Hippocampal formation (tissue), 2 donors: Measurements from ENCODE around the gene POGLUT2.
"Not testable (repeated sequence)": the region's sequence is repeated elsewhere in the genome, so short reads cannot be mapped to it uniquely, and the experiment has no call there.

Experiments
- DNase-seq, 2 donors: peaks; one replicate each; lab custom pipeline; 2025; lab: John Stamatoyannopoulos, UW

Gene POGLUT2

DNA sequence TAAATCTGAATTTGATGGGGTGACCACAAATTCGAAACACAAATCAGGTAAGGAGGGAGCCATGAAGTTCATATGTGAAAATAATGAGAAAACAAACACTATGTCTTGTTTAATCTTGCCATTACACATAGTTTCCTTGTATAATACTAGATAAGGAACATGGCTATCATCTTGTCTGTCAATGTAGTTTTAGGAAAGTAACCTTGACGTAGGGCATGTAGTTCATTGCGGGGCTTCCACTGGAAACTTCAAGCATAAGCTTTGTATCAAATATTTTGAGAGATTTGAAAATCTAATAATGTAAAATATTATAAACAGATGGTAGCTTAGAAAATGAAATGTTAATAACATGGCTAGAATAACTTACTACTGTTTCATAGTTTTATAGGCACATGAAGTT lies 8.9 kb upstream of the POGLUT2 start:
- DNase-seq, result no peak

DNA sequence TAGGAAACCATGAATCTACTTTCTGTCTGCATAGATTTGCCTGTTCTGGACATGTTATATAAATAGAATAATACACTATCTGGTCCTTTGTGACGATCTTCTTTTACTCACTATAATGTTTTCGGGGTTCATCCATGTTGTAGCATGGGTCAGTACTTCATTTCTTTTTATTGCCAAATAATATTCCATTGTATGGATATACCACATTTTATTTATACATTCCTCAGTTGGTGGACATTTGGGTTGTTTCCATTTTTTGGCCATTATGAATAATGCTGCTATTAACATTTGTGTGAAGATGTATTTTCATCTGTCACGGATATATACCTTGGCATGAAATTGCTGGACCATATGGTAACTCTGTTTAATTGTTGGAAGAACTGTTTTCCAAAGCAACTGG lies 6.9 kb upstream of the POGLUT2 start:
- no peak for DNase-seq

DNA sequence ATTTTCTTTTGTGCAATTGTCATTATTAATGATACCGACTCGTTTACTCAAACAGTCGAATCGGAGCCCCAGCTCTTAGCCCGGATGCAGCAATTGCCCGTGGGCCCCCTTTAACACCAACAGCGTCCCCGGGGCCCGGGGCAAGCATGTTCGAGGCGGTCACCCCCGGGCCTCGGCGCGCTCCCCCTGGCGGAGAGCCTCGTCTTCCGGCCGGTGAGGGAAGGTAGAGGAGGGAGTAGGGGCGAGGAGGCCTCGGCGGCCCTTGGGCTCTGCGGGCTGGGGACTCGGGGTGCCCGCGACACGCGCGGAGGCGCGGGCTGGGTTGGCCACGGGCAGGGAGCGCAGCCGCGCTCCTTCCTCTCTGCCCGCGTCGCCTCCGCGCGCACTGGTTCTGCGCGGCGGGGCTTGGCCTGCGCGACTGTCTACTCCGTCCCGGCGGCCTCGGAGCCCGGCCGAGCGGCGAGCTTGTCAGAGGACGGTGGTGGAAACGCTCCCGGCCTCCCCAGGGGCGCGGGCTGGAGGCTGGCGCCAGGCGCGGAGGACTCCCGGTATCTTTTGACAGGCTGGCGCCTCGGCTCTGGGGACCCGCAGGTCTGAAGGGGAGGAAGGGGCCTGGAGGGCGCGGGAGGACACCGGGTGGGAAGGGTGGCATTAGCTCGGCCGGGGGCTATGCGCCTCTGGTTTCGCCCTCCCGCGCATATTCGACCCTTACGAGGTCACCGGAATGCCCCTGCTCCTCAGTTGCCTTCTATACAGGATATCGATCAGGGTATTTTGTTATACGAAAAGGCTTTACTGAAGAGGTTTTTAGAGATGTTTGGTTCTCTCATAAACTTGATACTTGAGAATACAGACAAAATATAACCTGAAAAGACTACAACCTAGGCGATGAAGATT lies 1.6 kb upstream of the POGLUT2 start:
- peak; percentile 53 to 64 for DNase-seq

DNA sequence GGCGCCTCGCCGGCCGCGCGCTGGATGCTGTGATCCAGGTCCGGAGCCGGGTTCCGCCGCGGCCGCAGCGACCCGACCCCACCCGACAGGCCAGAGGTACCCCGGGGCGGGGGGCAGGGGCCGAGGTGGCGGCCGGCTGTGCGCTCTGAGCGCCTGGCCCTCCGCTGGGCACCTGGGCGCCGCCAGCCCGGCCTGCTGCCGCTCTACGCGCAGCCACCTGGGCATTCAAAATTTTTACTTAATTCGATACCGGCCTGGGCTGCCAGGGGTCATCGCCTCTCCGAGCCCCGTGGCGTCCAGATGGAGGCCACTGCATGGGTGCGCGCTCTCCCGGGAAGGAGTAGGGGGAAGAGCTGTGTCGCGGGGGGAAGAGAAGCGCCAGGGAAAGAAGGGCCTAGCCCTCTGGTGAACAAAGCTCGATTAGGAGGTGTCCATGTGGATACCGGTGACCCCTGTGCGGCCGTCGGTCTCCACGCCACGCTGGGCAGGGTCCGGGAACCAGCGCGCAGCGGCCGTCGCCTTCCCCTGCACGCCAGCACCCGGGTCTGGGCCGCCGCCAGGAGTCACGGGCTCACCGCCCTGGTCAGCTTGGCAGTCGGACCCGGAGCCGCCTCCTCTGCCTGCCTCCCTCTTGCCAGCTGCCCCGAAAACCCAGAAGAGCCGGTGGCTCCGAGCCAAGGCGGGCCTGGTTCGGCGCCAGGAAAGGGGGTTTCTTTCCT lies 809 bp upstream of the POGLUT2 start:
- DNase-seq, result peak in 1 of 2 donors; percentile 62

DNA sequence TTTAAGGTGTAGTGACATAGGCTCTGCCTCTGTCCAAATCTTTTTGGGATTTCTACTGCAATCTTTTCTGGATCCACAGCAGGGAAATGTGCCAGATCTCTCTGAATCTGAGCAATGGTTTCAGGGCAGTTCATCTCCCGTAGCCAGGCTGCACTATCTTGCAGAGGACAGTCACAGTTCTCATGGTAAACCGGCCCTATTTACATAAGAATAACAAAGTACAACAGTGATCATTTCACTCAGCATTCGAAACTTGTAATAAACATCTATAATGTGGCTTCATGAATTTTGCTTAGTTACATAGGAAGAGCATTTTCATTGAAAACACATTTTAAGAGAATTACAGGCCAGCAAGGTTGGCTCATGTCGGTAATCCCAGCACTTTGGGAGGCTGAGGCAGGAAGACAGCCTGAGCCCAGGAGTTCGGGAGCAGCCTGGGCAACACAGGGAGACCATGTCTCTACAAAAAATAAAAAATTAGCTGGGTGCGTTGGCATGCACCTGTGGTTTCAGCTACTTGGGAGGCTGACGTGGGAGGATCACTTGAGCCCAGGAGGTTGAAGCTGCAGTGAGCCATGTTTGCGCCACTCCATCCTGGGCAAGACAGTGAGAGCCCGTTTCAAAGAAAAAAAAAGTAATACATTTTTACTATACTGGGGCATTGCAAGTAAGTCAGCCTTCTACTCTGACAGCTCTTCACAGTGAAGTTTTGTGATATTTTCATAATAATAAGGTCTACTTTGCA lies 5.0 kb downstream of the POGLUT2 start:
- DNase-seq, result no peak

DNA sequence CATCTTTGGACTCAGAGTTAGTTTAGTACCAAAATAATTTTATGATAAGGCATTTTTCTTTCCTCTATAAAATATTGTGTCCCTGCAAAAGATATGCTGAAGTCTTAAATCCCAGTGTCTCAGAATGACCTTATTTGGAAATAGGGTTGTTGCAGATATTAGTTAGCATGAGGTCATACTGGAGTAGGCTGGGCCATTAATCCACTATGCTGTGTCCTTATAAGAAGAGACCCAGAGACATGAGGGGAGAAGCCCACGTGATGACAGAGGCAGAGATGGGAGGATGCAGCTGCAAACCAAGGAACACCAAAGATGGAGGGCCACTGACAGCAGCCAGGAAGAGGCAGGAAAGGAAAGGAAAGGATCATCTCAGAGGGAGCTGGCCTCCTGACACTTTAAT lies 6.4 kb downstream of the POGLUT2 start:
- no peak for DNase-seq

DNA sequence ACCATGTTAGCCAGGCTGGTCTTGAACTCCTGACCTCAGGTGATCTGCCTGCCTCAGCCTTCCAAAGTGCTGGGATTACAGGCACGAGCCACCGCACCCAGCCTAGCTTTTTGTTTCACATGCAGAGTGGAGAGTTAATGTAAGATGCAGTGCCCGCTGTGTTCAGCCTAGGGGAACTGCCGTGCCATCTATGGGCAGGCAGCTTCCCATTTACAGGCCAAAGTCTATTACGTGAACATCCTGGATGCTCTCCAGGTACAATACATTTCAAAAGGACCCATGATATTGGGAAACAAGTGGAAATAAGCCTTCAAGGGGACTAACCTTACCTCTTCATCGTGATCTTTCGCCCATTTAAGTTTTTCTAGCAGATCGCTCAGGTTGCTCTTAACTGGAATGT lies 10.1 kb downstream of the POGLUT2 start:
- no peak for DNase-seq

DNA sequence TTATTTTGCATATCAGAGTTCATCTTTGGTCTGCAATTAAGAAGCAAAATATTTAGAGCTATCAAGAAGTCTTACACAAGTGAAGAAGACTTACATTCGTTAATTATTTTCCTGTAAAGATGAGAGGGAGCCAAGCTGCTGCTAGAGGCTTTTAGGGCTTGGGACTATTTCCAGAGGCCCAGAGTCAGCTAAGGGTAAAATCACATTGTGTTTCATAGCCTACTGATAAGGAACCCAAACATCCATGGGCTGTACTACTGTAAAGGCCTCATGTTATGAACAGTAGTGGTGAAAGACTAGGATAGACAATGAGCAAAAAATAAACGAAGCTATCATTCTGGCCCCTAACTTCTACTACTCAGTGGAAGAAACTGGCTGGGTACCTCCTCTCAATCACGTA lies 14.3 kb downstream of the POGLUT2 start:
- no peak for DNase-seq

DNA sequence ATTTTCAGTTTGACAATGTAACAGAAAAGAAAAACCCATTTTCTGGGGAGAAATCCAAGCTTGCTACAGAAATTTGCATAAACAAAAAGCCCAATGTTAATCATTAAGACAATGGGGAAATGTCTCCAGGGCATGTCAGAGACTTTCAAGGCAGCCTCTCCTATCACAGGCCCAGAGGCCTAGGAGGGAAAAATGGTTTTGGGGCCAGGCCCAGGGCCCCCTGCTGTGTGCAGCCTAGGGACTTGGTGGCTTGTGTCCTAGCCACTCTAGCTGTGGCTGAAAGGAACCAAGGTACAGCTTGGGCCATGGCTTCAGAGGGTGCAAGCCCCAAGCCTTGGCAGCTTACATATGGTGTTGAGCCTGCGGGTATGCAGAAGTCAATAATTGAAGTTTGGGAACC lies 17.2 kb downstream of the POGLUT2 start:
- DNase-seq, result no peak

DNA sequence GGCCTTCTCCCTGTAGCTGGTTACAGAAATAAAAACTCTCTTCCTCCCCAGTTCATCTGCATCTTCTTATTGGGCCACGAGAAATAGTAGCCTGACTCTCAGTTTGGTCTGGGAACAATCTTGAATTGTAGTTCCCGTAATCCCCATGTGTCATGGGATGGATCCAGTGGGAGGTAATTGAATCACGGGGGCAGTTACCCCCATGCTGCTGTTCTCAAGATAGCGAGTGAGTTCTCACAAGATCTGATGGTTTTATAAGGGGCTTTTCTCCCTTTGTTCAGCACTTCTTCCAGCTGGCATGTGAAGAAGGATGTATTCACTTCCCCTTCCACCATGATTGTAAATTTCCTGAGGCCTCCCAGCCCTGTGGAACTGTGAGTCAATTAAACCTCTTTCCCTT lies 18.1 kb downstream of the POGLUT2 start:
- DNase-seq, result not testable (repeated sequence)

DNA sequence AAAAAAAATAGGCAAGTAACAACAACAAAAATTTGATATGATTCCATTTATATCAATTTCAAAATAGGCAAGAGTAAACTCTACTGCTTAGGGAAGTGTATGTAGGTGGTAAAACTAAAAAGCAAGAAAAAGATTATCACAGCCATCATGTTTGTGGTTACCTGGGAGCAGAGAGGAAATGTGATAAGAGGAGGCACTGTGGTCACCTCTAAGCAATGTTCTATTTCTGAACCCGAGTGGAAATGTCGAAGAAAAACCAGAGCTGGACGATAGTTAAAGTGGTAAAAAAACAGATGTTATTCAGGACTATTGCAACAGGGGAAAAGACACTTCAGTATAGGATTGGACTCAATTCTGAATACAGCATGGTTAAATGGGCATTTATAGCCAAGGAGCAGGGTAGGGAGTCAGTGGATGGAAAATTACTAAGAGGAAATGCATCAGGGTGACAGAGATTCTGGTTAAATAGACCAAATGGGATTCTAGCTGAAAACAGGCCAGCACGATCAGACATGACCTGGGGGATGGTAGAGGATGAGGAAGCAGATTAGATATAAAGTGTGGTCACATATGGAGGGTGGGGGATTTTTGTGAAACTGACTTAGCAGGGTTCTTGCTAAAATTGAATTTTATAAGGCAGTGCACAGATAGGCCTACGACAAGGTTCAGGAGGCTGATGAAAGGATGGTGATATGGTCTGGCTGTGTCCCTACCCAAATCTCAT lies 19.2 kb downstream of the POGLUT2 start:
- DNase-seq, result no peak

DNA sequence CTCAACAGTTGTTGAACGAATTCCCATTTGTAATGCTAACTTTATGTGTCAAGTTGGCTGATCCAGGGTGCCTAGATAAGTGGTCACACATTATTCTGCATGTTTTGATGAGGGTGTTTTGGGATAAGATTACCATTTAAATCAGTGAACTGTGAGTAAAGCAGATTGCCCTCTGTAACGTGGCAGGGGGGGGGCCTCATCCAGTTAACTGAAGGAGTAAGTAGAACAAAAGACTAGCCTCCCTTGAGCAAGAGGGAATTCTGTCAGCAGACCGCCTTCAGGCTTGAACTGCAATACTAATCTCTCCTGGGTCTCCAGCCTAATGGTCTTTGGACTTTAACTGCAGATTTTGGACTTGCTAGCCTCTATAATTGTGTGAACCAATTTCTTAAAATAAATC lies 21.0 kb downstream of the POGLUT2 start:
- no peak for DNase-seq

DNA sequence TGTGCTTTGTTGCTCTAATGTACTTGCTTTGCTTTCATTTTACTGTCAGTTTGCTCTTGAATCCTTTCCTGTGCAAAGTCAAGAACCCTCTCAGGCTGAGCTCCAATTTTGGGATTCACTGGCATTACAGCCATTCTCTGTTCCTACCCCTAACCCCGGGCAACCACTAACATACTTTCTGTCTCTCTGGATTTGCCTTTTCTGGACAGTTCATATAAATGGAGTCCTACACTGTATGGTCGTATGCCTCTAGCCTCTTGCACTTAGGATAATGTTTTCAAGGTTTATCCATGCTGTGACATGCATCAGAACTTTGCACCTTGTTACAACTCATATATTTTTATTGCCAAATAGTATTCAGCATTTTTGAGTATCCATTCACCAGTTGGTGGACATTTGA lies 22.5 kb downstream of the POGLUT2 start:
- DNase-seq, result no peak

DNA sequence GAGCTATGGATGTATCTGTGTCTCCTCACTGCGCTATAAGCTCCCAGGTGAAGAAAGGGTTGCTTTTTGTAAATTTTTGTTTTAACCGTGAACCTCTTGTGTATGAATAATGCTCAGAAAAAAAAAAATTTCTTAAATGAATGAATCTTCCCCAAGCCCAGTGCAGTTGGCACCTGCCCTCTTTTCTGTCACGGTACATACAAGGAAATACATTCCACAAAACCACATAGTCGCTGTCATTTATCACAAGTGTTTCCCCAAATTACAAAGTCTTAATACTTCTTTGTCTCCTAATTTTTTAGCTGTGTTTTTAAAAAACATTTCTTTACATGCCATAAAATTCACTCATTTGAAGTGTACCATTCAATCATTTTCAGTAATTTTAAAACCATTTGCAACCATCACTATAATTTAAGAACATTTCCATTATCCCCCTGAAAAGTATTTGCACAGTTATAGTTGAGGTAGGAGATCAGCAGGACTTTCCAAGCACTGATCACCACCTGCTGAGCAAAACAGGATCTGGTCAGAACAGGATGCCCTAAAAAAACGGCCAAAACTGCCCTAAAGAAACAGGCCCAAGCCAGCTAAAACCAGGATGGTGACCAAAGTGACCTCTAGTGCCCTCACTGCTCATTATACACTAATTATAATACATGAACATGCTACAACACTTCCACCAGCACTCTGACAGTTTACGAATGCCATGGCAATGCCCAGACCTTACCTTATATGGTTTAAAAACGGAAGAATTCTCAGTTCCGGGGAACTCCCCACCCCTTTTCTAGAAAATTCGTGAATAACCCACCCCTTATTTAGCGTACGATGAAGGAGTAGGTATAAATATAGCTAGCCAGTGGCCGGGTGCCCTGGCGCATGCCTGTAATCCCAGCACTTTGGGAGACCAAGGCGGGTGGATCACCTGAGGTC lies 23.9 kb downstream of the POGLUT2 start:
- no peak for DNase-seq

DNA sequence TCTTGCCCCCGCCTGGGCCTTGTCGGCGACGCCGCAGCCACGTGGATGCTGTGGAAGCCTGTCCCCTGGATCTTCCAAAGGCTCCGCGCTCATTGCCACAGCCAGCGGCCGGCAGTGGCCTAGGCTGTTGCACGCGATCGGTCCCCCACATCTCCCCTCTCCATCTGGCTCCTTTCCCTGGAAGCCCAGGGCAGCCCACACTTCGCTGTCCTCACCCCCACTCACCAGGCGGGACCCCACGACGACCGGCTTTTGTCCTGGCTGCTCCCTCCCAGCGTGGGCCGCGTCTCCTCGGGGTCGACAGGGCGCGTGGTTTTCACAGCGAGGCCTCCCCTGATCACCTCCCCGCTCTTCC lies 24.6 kb downstream of the POGLUT2 start:
- no peak for DNase-seq

DNA sequence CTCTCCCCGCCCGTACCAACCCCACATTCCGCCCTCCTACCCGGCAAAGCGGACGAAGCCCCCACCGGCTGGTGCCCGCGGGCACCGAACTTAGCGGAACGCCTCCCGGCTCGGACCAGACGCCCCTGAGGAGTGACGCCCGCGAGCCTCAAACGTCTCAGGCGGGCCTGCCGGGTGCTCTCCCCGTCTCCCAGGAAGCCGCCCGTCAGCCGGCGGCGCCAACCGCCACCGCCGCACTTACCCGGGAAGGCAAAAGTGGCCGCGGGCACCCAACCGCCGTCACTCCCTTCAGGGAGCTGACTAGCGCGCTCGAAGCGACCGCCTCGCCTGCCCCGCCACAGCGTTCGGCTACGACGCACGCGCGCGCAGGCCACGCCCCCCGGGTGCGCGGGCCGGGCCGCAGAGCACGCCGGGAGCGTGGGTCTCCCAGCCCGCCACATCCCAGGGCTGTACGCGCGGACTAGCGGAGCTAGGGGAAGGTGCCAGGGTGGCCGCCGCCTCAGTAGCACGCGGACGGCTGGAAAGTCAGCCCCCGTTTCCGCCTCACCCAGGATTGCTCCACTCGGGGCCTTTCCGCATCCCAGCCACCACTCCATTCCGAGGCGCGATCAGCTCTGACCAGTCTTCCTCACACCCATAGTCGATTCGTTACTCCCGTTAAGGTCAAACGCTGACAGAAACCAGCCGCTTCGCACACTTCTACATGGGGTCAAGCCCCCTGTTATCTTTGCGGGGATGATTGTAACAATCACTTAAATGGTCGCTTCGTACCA lies 25.1 kb downstream of the POGLUT2 start, which contains the start of gene TEX30:
TSS of gene TEX30 (minus strand) at position 346 of the 773 bp plus-strand sequence. CDS start 3,760 bp downstream, outside the sequence.
- peak; percentile 72 to 75 for DNase-seq

DNA sequence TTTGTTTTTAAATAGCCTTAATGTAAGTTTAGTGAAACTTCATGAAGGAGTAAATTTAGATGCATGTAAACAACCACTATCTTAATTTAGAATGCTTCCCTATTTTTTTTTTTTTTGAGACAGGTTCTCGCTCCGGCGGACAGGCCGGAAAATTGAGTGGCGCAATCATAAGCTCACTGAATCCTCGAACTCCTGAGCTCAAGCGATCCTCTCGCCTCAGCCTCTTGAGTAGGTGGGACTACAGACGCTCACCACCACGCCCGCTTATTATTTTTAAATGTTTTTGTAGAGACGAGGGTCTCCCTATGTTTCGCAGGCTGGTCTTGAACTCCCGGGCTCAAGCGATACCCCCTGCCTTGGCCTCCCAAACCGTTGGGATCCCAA lies 26.7 kb downstream of the POGLUT2 start:
- DNase-seq, result no peak

DNA sequence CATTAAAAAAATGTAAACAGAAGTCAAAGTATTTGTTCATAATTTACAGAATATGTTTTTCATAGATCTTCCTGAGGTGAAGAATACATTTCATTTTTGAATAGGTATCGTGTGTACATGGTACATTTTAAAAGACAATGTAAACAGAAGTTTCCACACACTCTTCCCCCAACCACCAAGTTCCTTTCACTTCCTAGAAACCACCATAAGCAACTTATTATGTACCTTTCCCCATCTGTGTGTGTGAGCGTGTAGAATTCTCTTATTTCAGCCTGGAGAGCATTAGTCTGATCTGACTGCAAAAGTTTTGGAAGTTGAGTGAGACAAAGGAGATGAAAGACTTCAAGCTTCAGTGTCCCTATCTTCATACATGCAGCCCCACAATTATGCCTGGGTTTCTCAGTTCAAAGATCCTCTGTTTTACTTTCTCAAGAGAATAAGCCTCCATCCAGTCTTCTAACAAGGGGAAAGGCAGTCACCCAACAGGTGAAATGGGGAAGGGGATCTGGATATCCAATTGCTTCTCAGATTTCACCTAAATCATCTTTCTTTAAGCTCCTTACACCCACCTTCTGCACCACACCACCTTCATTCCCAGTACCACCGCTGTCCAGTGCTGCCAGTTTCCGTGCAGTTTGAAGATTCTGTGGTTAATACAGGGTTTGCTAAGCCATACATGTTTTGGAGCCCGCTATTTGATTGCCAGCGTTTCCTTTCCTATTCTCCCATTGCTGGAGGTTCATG lies 27.3 kb downstream of the POGLUT2 start:
- DNase-seq, result no peak

DNA sequence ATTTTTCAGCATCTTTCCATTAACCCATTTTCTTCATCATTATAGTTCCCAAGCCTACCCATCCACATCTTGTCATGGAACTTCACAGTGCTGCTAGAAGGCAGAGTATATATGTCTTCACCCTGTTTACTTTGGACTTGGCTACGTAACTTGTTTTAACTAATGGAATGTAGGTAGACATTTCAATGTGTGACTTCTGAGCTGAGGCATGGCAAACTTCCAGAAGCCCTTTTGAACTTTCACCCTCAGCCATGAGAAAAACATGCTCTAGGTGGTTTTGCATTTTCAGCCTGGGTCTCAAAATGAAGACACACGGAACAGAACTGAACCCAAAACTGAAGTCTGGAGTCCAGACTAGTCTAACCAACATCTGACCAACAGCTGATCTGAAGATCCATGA lies 28.3 kb downstream of the POGLUT2 start:
- DNase-seq, result no peak
